ENCODE data around the gene GNG13.

DNA sequence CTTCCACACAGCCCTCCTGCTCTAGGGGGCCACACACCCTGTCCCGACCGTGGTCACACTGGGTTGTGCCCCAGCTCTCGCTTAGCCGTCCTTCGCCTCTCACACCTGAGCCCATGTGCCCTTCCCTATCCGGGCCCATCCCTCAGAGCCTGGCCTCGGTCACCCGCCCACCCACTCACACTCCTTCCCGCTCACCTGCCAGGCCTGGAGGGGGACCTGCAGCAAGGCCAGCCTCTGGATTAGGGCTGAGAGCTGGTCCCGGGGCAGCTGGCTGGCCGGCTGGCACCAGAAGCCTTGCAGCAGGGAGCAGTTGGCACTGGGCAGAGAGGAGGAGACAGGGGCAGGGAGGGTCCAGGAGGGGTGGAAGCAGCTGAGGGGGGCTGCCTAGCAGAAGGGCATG, 22.1 kb downstream of the GNG13 start:
- TF ChIP-seq, protein P1, sequence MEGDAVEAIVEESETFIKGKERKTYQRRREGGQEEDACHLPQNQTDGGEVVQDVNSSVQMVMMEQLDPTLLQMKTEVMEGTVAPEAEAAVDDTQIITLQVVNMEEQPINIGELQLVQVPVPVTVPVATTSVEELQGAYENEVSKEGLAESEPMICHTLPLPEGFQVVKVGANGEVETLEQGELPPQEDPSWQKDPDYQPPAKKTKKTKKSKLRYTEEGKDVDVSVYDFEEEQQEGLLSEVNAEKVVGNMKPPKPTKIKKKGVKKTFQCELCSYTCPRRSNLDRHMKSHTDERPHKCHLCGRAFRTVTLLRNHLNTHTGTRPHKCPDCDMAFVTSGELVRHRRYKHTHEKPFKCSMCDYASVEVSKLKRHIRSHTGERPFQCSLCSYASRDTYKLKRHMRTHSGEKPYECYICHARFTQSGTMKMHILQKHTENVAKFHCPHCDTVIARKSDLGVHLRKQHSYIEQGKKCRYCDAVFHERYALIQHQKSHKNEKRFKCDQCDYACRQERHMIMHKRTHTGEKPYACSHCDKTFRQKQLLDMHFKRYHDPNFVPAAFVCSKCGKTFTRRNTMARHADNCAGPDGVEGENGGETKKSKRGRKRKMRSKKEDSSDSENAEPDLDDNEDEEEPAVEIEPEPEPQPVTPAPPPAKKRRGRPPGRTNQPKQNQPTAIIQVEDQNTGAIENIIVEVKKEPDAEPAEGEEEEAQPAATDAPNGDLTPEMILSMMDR (tag by site-specific recombination; IDR thresholded peaks at IDR 0.05) = no peak
- TF ChIP-seq, protein P2, sequence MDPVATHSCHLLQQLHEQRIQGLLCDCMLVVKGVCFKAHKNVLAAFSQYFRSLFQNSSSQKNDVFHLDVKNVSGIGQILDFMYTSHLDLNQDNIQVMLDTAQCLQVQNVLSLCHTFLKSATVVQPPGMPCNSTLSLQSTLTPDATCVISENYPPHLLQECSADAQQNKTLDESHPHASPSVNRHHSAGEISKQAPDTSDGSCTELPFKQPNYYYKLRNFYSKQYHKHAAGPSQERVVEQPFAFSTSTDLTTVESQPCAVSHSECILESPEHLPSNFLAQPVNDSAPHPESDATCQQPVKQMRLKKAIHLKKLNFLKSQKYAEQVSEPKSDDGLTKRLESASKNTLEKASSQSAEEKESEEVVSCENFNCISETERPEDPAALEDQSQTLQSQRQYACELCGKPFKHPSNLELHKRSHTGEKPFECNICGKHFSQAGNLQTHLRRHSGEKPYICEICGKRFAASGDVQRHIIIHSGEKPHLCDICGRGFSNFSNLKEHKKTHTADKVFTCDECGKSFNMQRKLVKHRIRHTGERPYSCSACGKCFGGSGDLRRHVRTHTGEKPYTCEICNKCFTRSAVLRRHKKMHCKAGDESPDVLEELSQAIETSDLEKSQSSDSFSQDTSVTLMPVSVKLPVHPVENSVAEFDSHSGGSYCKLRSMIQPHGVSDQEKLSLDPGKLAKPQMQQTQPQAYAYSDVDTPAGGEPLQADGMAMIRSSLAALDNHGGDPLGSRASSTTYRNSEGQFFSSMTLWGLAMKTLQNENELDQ (tag by site-specific recombination; IDR thresholded peaks at IDR 0.05; ENCODE audit: low read depth) = no peak
- no peak for TF ChIP-seq MYNN (tag by site-specific recombination; IDR thresholded peaks at IDR 0.05; ENCODE audit: borderline replicate concordance)
- no peak for TF ChIP-seq PRDM1 (tag by site-specific recombination; IDR thresholded peaks at IDR 0.05)
- TF ChIP-seq ZNF747 (tag by site-specific recombination; IDR thresholded peaks at IDR 0.05) = no peak
- TF ChIP-seq ZBTB7A (tag by site-specific recombination; IDR thresholded peaks at IDR 0.05; ENCODE audit: low read depth) = no peak
- no peak for TF ChIP-seq YY1 (tag by site-specific recombination; IDR thresholded peaks at IDR 0.05)
- no peak for TF ChIP-seq KLF9 (tag by site-specific recombination; IDR thresholded peaks at IDR 0.05; ENCODE audit: low read depth)
- TF ChIP-seq OVOL3 (tag by site-specific recombination; IDR thresholded peaks at IDR 0.05) = no peak
- TF ChIP-seq ZNF670 (tag by site-specific recombination; IDR thresholded peaks at IDR 0.05; ENCODE audit: low read depth) = no peak
- TF ChIP-seq SCRT1 (tag by site-specific recombination; IDR thresholded peaks at IDR 0.05; ENCODE audit: borderline replicate concordance) = no peak
- TF ChIP-seq, protein P3, sequence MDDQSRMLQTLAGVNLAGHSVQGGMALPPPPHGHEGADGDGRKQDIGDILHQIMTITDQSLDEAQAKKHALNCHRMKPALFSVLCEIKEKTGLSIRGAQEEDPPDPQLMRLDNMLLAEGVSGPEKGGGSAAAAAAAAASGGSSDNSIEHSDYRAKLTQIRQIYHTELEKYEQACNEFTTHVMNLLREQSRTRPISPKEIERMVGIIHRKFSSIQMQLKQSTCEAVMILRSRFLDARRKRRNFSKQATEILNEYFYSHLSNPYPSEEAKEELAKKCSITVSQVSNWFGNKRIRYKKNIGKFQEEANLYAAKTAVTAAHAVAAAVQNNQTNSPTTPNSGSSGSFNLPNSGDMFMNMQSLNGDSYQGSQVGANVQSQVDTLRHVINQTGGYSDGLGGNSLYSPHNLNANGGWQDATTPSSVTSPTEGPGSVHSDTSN (CRISPR knock-in tag; IDR thresholded peaks at IDR 0.05) = no peak

Data from HEK293 (cell line).